HG02623 (cell line): ENCODE measurements around the gene MAIP1.
"Not testable (repeated sequence)": the region's sequence is repeated elsewhere in the genome, so short reads cannot be mapped to it uniquely, and the experiment has no call there.

Experiments used
- ATAC-seq: cut with Tn5 transposase; IDR thresholded peaks from one replicate; pipeline ENCODE4 v1.9.1; 2021; ENCODE audit warnings: moderate library complexity; ENCODE audit not compliant: unreplicated experiment

Gene MAIP1

GRCh38 chr2:199955339-199956061 lies at the start of gene MAIP1, which contains the start of gene TYW5:
MAIP1 (plus strand) TSS chr2:199955582; CDS start chr2:199955799, 217 bp downstream.
TYW5 (minus strand) TSS chr2:199955491; CDS start chr2:199955470, 21 bp downstream.
- peak; percentile 83 for ATAC-seq

GRCh38 chr2:199907008-199907714 lies 48.2 kb upstream of the MAIP1 start:
- ATAC-seq = no peak

- no peak for ATAC-seq
Measured at GRCh38 chr2:199910338-199911051, 44.9 kb upstream of the MAIP1 start.

GRCh38 chr2:199911052-199911876 lies 44.1 kb upstream of the MAIP1 start, which contains the start of gene C2orf69:
C2orf69 (plus strand) TSS chr2:199911293; CDS start chr2:199911439, 146 bp downstream.
- peak; percentile 90 for ATAC-seq

GRCh38 chr2:199911877-199912161 lies 43.6 kb upstream of the MAIP1 start:
- ATAC-seq = no peak

GRCh38 chr2:199912553-199913114 lies 42.7 kb upstream of the MAIP1 start:
- not testable (repeated sequence) for ATAC-seq

- ATAC-seq = no peak
Measured at GRCh38 chr2:199914372-199914958, 40.9 kb upstream of the MAIP1 start.

- ATAC-seq = no peak
Measured at GRCh38 chr2:199916980-199917379, 38.4 kb upstream of the MAIP1 start.

- ATAC-seq = no peak
Measured at GRCh38 chr2:199922856-199923255, 32.5 kb upstream of the MAIP1 start.

- ATAC-seq = no peak
Measured at GRCh38 chr2:199923924-199924323, 31.5 kb upstream of the MAIP1 start.

- ATAC-seq = no peak
Measured at GRCh38 chr2:199926806-199927205, 28.6 kb upstream of the MAIP1 start.

- ATAC-seq = no peak
Measured at GRCh38 chr2:199928226-199928625, 27.2 kb upstream of the MAIP1 start.

- no peak for ATAC-seq
Measured at GRCh38 chr2:199928626-199929025, 26.8 kb upstream of the MAIP1 start.

GRCh38 chr2:199929262-199929661 lies 26.1 kb upstream of the MAIP1 start:
- no peak for ATAC-seq

- ATAC-seq = no peak
Measured at GRCh38 chr2:199932312-199932855, 23.0 kb upstream of the MAIP1 start.

- no peak for ATAC-seq
Measured at GRCh38 chr2:199933466-199933865, 21.9 kb upstream of the MAIP1 start.

- no peak for ATAC-seq
Measured at GRCh38 chr2:199936554-199936953, 18.8 kb upstream of the MAIP1 start.

- no peak for ATAC-seq
Measured at GRCh38 chr2:199940373-199940772, 15.0 kb upstream of the MAIP1 start.

- no peak for ATAC-seq
Measured at GRCh38 chr2:199943373-199943772, 12.0 kb upstream of the MAIP1 start.

- ATAC-seq = no peak
Measured at GRCh38 chr2:199946196-199946595, 9.2 kb upstream of the MAIP1 start.
